ENCODE data around the gene PRRG2. TPM values are rescaled to one million over a fixed set of nuclear protein-coding genes. Genes with fewer than 3 reads are reported as not detected.

PRRG2 gene
- total and polyA plus RNA-seq, 9 of the 15 experiments (the other 6 are each of a cell fraction or from before 2014, with no cell fraction given): 0.06 to 1.1 (median 0.33) TPM

DNA sequence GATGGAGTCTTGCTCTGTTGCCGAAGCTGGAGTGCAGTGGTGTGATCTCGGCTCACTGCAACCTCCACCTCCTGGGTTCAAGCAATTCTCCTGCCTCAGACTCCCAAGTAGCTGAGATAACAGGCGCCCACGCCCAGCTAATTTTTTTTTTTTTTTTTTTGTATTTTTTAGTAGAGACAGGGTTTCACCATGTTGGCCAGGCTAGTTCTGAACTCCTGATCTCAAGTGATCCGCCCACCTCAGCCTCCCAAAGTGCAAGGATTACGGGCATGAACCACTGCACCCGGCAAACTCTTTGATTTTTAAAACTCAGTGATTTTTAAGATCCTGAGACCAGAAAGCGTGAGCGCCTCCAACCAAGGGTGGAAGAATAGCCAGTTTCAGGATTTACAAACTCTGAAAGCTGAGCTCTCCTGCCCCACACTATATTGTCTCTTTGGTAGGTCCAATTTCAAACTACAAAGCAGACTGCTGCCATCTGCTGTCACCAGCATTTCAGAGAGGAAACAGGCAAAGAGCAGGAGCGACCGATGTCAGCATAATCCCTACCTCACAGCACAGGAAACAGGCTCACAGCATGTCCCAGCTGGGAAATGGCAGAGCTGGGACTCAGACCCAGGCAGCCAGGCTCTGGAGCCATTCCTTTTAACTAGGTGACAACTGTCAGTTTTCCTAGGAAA is 10.0 kb upstream of the PRRG2 start (continued):
- TF ChIP-seq, protein P1, sequence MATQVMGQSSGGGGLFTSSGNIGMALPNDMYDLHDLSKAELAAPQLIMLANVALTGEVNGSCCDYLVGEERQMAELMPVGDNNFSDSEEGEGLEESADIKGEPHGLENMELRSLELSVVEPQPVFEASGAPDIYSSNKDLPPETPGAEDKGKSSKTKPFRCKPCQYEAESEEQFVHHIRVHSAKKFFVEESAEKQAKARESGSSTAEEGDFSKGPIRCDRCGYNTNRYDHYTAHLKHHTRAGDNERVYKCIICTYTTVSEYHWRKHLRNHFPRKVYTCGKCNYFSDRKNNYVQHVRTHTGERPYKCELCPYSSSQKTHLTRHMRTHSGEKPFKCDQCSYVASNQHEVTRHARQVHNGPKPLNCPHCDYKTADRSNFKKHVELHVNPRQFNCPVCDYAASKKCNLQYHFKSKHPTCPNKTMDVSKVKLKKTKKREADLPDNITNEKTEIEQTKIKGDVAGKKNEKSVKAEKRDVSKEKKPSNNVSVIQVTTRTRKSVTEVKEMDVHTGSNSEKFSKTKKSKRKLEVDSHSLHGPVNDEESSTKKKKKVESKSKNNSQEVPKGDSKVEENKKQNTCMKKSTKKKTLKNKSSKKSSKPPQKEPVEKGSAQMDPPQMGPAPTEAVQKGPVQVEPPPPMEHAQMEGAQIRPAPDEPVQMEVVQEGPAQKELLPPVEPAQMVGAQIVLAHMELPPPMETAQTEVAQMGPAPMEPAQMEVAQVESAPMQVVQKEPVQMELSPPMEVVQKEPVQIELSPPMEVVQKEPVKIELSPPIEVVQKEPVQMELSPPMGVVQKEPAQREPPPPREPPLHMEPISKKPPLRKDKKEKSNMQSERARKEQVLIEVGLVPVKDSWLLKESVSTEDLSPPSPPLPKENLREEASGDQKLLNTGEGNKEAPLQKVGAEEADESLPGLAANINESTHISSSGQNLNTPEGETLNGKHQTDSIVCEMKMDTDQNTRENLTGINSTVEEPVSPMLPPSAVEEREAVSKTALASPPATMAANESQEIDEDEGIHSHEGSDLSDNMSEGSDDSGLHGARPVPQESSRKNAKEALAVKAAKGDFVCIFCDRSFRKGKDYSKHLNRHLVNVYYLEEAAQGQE (IDR thresholded peaks at IDR 0.05; ENCODE audit: borderline replicate concordance): peak; percentile 27; the same call in 1 of the 2 replicates
- TF ChIP-seq, protein P1 (CRISPR knock-in tag; IDR thresholded peaks at IDR 0.05; ENCODE audit: low read depth): no peak
- 0 out of 4 replicates have a peak, but pooled peaks of 1 of the 2 experiments have one; percentile 8 for TF ChIP-seq KDM1A (IDR thresholded peaks at IDR 0.05)
- TF ChIP-seq, protein P2, sequence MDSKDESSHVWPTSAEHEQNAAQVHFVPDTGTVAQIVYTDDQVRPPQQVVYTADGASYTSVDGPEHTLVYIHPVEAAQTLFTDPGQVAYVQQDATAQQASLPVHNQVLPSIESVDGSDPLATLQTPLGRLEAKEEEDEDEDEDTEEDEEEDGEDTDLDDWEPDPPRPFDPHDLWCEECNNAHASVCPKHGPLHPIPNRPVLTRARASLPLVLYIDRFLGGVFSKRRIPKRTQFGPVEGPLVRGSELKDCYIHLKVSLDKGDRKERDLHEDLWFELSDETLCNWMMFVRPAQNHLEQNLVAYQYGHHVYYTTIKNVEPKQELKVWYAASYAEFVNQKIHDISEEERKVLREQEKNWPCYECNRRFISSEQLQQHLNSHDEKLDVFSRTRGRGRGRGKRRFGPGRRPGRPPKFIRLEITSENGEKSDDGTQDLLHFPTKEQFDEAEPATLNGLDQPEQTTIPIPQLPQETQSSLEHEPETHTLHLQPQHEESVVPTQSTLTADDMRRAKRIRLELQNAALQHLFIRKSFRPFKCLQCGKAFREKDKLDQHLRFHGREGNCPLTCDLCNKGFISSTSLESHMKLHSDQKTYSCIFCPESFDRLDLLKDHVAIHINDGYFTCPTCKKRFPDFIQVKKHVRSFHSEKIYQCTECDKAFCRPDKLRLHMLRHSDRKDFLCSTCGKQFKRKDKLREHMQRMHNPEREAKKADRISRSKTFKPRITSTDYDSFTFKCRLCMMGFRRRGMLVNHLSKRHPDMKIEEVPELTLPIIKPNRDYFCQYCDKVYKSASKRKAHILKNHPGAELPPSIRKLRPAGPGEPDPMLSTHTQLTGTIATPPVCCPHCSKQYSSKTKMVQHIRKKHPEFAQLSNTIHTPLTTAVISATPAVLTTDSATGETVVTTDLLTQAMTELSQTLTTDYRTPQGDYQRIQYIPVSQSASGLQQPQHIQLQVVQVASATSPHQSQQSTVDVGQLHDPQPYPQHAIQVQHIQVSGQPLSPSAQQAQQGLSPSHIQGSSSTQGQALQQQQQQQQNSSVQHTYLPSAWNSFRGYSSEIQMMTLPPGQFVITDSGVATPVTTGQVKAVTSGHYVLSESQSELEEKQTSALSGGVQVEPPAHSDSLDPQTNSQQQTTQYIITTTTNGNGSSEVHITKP (IDR thresholded peaks at IDR 0.05; ENCODE audit: partially characterized antibody): peak; percentile 51
